ENCODE data around the gene C1orf159.

The C1orf159 gene

DNA sequence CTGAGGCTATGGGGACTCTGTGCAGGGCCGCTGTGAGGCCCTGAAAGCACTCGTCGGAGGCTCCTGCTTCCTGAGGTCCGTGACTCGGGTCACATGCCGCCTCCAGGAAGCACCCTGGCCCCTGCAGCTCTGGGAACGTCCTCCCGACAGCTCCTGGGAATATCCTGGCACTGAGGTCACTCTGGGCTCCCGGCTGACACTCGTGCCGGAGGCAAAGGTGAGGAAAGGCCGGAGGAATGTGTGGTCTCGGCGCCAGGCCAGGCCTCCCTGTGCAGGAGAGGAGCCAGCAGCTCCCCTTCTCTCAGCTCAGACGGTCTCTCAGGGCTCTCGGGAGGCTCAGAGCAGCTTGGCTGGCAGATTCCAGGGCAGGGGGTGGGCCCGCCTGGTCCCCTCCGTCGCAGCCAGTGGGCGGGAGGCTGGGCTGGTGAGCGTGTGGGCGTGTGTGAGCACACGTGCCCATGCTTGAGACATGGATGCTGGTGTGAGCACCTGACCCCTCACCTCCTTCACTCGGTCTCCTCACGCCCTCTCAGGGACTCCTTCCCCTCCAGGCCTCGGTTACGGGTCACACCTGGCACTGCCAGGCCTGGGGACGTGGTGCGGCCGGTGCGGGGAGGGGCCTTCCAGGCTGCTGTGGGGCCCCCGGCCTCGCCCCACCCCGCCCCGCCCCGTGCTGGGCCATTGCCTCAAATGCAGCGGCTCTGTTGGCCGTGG is 36.3 kb downstream of the C1orf159 start (continued):
- TF ChIP-seq, protein P1, sequence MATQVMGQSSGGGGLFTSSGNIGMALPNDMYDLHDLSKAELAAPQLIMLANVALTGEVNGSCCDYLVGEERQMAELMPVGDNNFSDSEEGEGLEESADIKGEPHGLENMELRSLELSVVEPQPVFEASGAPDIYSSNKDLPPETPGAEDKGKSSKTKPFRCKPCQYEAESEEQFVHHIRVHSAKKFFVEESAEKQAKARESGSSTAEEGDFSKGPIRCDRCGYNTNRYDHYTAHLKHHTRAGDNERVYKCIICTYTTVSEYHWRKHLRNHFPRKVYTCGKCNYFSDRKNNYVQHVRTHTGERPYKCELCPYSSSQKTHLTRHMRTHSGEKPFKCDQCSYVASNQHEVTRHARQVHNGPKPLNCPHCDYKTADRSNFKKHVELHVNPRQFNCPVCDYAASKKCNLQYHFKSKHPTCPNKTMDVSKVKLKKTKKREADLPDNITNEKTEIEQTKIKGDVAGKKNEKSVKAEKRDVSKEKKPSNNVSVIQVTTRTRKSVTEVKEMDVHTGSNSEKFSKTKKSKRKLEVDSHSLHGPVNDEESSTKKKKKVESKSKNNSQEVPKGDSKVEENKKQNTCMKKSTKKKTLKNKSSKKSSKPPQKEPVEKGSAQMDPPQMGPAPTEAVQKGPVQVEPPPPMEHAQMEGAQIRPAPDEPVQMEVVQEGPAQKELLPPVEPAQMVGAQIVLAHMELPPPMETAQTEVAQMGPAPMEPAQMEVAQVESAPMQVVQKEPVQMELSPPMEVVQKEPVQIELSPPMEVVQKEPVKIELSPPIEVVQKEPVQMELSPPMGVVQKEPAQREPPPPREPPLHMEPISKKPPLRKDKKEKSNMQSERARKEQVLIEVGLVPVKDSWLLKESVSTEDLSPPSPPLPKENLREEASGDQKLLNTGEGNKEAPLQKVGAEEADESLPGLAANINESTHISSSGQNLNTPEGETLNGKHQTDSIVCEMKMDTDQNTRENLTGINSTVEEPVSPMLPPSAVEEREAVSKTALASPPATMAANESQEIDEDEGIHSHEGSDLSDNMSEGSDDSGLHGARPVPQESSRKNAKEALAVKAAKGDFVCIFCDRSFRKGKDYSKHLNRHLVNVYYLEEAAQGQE (tag by site-specific recombination; IDR thresholded peaks at IDR 0.05) = no peak
- peak; percentile 95 for TF ChIP-seq EGR2 (tag by site-specific recombination; IDR thresholded peaks at IDR 0.05; ENCODE audit: low read depth)
- peak; percentile 91 for TF ChIP-seq SP7 (tag by site-specific recombination; IDR thresholded peaks at IDR 0.05)
- TF ChIP-seq ZNF530 (tag by site-specific recombination; IDR thresholded peaks at IDR 0.05; ENCODE audit: low read depth) = no peak
- no peak for TF ChIP-seq MEIS1 (CRISPR knock-in tag; IDR thresholded peaks at IDR 0.05; ENCODE audit: borderline replicate concordance)
- peak; percentile 54; the same call in 1 of the 2 replicates for TF ChIP-seq ZNF639 (tag by site-specific recombination; IDR thresholded peaks at IDR 0.05)
- no peak for TF ChIP-seq ZBTB1 (tag by site-specific recombination; IDR thresholded peaks at IDR 0.05)
- peak; percentile 80 for TF ChIP-seq BCL11A (tag by site-specific recombination; IDR thresholded peaks at IDR 0.05; ENCODE audit: low read depth)
- no peak for TF ChIP-seq ZNF585B (tag by site-specific recombination; IDR thresholded peaks at IDR 0.05)
- no peak for TF ChIP-seq ZNF140 (tag by site-specific recombination; IDR thresholded peaks at IDR 0.05)
- no peak for TF ChIP-seq ZBTB49 (tag by site-specific recombination; IDR thresholded peaks at IDR 0.05; ENCODE audit: low read depth)
- TF ChIP-seq, protein P2, sequence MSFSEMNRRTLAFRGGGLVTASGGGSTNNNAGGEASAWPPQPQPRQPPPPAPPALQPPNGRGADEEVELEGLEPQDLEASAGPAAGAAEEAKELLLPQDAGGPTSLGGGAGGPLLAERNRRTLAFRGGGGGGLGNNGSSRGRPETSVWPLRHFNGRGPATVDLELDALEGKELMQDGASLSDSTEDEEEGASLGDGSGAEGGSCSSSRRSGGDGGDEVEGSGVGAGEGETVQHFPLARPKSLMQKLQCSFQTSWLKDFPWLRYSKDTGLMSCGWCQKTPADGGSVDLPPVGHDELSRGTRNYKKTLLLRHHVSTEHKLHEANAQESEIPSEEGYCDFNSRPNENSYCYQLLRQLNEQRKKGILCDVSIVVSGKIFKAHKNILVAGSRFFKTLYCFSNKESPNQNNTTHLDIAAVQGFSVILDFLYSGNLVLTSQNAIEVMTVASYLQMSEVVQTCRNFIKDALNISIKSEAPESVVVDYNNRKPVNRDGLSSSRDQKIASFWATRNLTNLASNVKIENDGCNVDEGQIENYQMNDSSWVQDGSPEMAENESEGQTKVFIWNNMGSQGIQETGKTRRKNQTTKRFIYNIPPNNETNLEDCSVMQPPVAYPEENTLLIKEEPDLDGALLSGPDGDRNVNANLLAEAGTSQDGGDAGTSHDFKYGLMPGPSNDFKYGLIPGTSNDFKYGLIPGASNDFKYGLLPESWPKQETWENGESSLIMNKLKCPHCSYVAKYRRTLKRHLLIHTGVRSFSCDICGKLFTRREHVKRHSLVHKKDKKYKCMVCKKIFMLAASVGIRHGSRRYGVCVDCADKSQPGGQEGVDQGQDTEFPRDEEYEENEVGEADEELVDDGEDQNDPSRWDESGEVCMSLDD (tag by site-specific recombination; IDR thresholded peaks at IDR 0.05) = peak; percentile 79; the same call in 1 of the 2 replicates
- peak; percentile 95 for TF ChIP-seq KLF8 (tag by site-specific recombination; IDR thresholded peaks at IDR 0.05)
- no peak for TF ChIP-seq ZNF645 (tag by site-specific recombination; IDR thresholded peaks at IDR 0.05)
- peak; percentile 94 for TF ChIP-seq KLF9 (tag by site-specific recombination; IDR thresholded peaks at IDR 0.05; ENCODE audit: low read depth)
- TF ChIP-seq ZNF600 (tag by site-specific recombination; IDR thresholded peaks at IDR 0.05) = peak; percentile 97
- TF ChIP-seq, protein P3, sequence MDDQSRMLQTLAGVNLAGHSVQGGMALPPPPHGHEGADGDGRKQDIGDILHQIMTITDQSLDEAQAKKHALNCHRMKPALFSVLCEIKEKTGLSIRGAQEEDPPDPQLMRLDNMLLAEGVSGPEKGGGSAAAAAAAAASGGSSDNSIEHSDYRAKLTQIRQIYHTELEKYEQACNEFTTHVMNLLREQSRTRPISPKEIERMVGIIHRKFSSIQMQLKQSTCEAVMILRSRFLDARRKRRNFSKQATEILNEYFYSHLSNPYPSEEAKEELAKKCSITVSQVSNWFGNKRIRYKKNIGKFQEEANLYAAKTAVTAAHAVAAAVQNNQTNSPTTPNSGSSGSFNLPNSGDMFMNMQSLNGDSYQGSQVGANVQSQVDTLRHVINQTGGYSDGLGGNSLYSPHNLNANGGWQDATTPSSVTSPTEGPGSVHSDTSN (CRISPR knock-in tag; IDR thresholded peaks at IDR 0.05) = peak; percentile 84; the same call in 1 of the 2 replicates
- no peak for TF ChIP-seq ZNF48 (tag by site-specific recombination; IDR thresholded peaks at IDR 0.05)
- TF ChIP-seq HOXC10 (CRISPR knock-in tag; IDR thresholded peaks at IDR 0.05) = no peak
- no peak for TF ChIP-seq ZNF549 (tag by site-specific recombination; IDR thresholded peaks at IDR 0.05)
- peak; percentile 100 for TF ChIP-seq ZNF692 (tag by site-specific recombination; IDR thresholded peaks at IDR 0.05)
- peak; percentile 89 for TF ChIP-seq OSR2 (tag by site-specific recombination; IDR thresholded peaks at IDR 0.05)
- peak; percentile 86 for TF ChIP-seq ZNF76 (tag by site-specific recombination; IDR thresholded peaks at IDR 0.05; ENCODE audit: borderline replicate concordance, low read depth)
- TF ChIP-seq ZNF350 (tag by site-specific recombination; IDR thresholded peaks at IDR 0.05) = no peak
- no peak for TF ChIP-seq RBAK (tag by site-specific recombination; IDR thresholded peaks at IDR 0.05)
- peak; percentile 92 for TF ChIP-seq KLF7 (tag by site-specific recombination; IDR thresholded peaks at IDR 0.05; ENCODE audit: borderline replicate concordance)
